HepG2 (cell line): ENCODE results near the gene KIF15. TPM values are rescaled to one million over a fixed set of nuclear protein-coding genes. Genes with fewer than 3 reads are reported as not detected.

Source experiments
- ATAC-seq: fragments of 200-7000 bp; cut with Tn5 transposase; 3 replicates; pipeline ENCODE4 v1.9.1; 2020; ENCODE audit warnings: mild to moderate bottlenecking, moderate library complexity
- BruUV-seq: library from RNA; stranded (reverse); fragments of 400-500 nt; replicated peaks from 2 replicates; lab custom pipeline; 2021; lab: Mats Ljungman, UMichigan
- CTCF ChIA-PET: fragments of 300-600 bp; formaldehyde crosslinking; extraction: SDS; loops from one replicate; lab custom pipeline; 2021; ENCODE audit warnings: low total read pairs, inconsistent platforms, low intra/inter-chr PET ratio; lab: Yijun Ruan, JAX
- POLR2A ChIA-PET: fragments of 350-600 bp; sonication (Branson Sonifier 250); formaldehyde crosslinking; loops from one replicate; lab custom pipeline; 2020; ENCODE audit warnings: antibody characterized with exemption, inconsistent platforms; lab: Yijun Ruan, JAX
- DNase-seq: peaks from one replicate; pipeline ENCODE4 v3.0.0-alpha.2; 2015; ENCODE audit warnings: low spot score
- FAIRE-seq: peaks from 3 replicates; lab custom pipeline; 2011; peaks lifted over from hg19 to GRCh38; lab: Jason Lieb, UNC
- H2AFZ ChIP-seq: one replicate; pipeline ENCODE4 v1.6.1; 2011; ENCODE audit warnings: low read length, inconsistent platforms
- H3K27ac ChIP-seq: fragments of 300-600 bp; 3 replicates; pipeline ENCODE4 v1.8.0; 2011; ENCODE audit warnings: mixed run types, mild to moderate bottlenecking, mixed read lengths, low read length, inconsistent platforms; ENCODE audit not compliant: insufficient read depth; ENCODE audit errors: extremely low read length
- H3K27me3 ChIP-seq, 2 experiments: fragments of 200-600 bp in 1 of 2; 2 replicates in 1 of 2; 3 replicates in 1 of 2; pipeline versions ENCODE4 v1.6.0 to v1.8.0; 2011; ENCODE audit warnings: low read length in 2 of 2, mild to moderate bottlenecking in 2 of 2, moderate library complexity in 2 of 2, inconsistent platforms in 1 of 2; ENCODE audit not compliant: insufficient read depth in 2 of 2, control insufficient read depth in 1 of 2
- H3K36me3 ChIP-seq, 2 experiments: fragments of 200-600 bp in 1 of 2; replicated peaks in 1 of 2; 2 replicates in 1 of 2; 3 replicates in 1 of 2; pipeline versions ENCODE4 v1.5.1 to v1.8.0; 2011; ENCODE audit warnings: low read length in 2 of 2, inconsistent platforms in 1 of 2; ENCODE audit not compliant: insufficient read depth in 2 of 2, control insufficient read depth in 1 of 2
- H3K4me1 ChIP-seq: 2 replicates; pipeline ENCODE4 v1.5.1; 2012; ENCODE audit warnings: low read length, inconsistent platforms; ENCODE audit not compliant: insufficient read depth
- H3K4me2 ChIP-seq: 2 replicates; pipeline ENCODE4 v1.6.0; 2011; ENCODE audit warnings: low read depth, low read length, inconsistent platforms
- H3K4me3 ChIP-seq, 3 experiments: fragments of 200-600 bp in 1 of 3; sonication (generic), shearing (Covaris generic) in 1 of 3; replicated peaks in 1 of 3; 2 replicates each; pipeline ENCODE4 v1.5.1; 2011 to 2016; ENCODE audit warnings: low read length in 3 of 3, inconsistent platforms in 2 of 3, low read depth in 2 of 3, mild to moderate bottlenecking in 2 of 3, control low read depth in 1 of 3, mixed read lengths in 1 of 3; ENCODE audit not compliant: insufficient read depth in 1 of 3
- H3K79me2 ChIP-seq: one replicate; pipeline ENCODE4 v1.6.1; 2011; ENCODE audit warnings: low read length, inconsistent platforms; ENCODE audit not compliant: insufficient read depth
- H3K9ac ChIP-seq: 2 replicates; pipeline ENCODE4 v1.6.0; 2011; ENCODE audit warnings: mild to moderate bottlenecking, low read depth, low read length, inconsistent platforms; ENCODE audit not compliant: insufficient read depth
- H3K9me3 ChIP-seq: 2 replicates; pipeline ENCODE4 v1.5.1; 2012; ENCODE audit warnings: mild to moderate bottlenecking, low read length
- H4K20me1 ChIP-seq: 2 replicates; pipeline ENCODE4 v1.6.0; 2011; ENCODE audit warnings: inconsistent platforms, mild to moderate bottlenecking, low read length, moderate library complexity; ENCODE audit not compliant: insufficient read depth
- ATM ChIP-seq: fragments of 450-650 bp; IDR thresholded peaks from 2 replicates; pipeline ENCODE4 v1.7.1; 2017; ENCODE audit warnings: mild to moderate bottlenecking, borderline replicate concordance
- MIER2 ChIP-seq: IDR thresholded peaks from 2 replicates; pipeline ENCODE4 v1.6.1; 2016; ENCODE audit warnings: missing biosample characterization, missing genetic modification reagents
- NCOA1 ChIP-seq: sonication (generic); formaldehyde crosslinking; IDR thresholded peaks from 2 replicates; pipeline ENCODE4 v1.9.0; 2021; ENCODE audit warnings: missing genetic modification reagents
- NKX3-1 ChIP-seq: sonication (generic); formaldehyde crosslinking; IDR thresholded peaks from 2 replicates; pipeline ENCODE4 v1.5.0; 2020; ENCODE audit warnings: missing genetic modification reagents
- SAP130 ChIP-seq: IDR thresholded peaks from 2 replicates; pipeline ENCODE4 v1.6.1; 2016; ENCODE audit warnings: low read depth
- SIN3A ChIP-seq: IDR thresholded peaks from 2 replicates; pipeline ENCODE4 v1.6.1; 2011; ENCODE audit warnings: low read depth, mild to moderate bottlenecking, control low read depth, low read length, borderline replicate concordance
- SIX1 ChIP-seq: sonication (generic); formaldehyde crosslinking; IDR thresholded peaks from 2 replicates; pipeline ENCODE4 v1.4.0; 2020; ENCODE audit warnings: missing genetic modification reagents, borderline replicate concordance
- SSRP1 ChIP-seq: IDR thresholded peaks from 2 replicates; pipeline ENCODE4 v1.6.1; 2016; ENCODE audit warnings: control low read depth
- ZNF354B ChIP-seq: sonication (generic); formaldehyde crosslinking; IDR thresholded peaks from 2 replicates; pipeline ENCODE4 v1.8.0; 2022; ENCODE audit warnings: mild to moderate bottlenecking, missing genetic modification reagents
- ZNF672 ChIP-seq: sonication (generic); formaldehyde crosslinking; IDR thresholded peaks from 2 replicates; pipeline ENCODE4 v1.8.1; 2022; ENCODE audit warnings: missing genetic modification reagents
- WGBS: methylation state at CpG from one replicate; pipeline ENCODE4 v1.1.6; 2017; ENCODE audit warnings: low lambda C conversion rate; 5-methylcytosine and 5-hydroxymethylcytosine counted together
- in situ Hi-C: cut with HindIII; loops from 2 replicates; pipeline ENCODE4 v1.10.0; 2017; ENCODE audit warnings: low pct_unique_long_range_greater_than_20kb; ENCODE audit not compliant: extremely low pct_ligation_motif_present
- intact Hi-C: fragments of 100-400 bp; cut with micrococcal nuclease; formaldehyde crosslinking; loops from one replicate; pipeline ENCODE4 v1.10.0; 2022; ENCODE audit not compliant: unreplicated experiment
- polyA plus RNA-seq, 8 experiments: library from polyadenylated mRNA; depleted of rRNA in 3 of 8; stranded (reverse) in 7 of 8; unstranded in 1 of 8; fragments of >200 nt; fragmentation: Illumina TruSeq in 4 of 8; extraction: Trizol in 4 of 8; gene quantifications; 2 replicates each; pipeline versions ENCODE4 v1.2.1 to v1.2.3, GENCODE V29; 2011 to 2016; ENCODE audit warnings: low read depth in 4 of 8, missing spikeins in 1 of 8, mixed read lengths in 1 of 8; ENCODE audit not compliant: insufficient read depth in 1 of 8
- total RNA-seq, 5 experiments: library from RNA; depleted of rRNA; stranded (reverse); fragments of >200 nt; fragmentation: Illumina TruSeq; extraction: Trizol; gene quantifications; 2 replicates each; pipeline ENCODE4 v1.2.3, GENCODE V29; 2016; ENCODE audit warnings: low read depth in 1 of 5
- TF ChIP-seq, protein P1 (sequence below): sonication (generic); formaldehyde crosslinking; IDR thresholded peaks from 2 replicates; pipeline ENCODE4 v1.4.0; 2020; ENCODE audit warnings: mild to moderate bottlenecking, low read depth, missing genetic modification reagents

The KIF15 gene
- total and polyA plus RNA-seq, 2 of the 13 experiments (the other 11 are each of a cell fraction or from before 2014, with no cell fraction given): 4.8 to 33.8 TPM

DNA sequence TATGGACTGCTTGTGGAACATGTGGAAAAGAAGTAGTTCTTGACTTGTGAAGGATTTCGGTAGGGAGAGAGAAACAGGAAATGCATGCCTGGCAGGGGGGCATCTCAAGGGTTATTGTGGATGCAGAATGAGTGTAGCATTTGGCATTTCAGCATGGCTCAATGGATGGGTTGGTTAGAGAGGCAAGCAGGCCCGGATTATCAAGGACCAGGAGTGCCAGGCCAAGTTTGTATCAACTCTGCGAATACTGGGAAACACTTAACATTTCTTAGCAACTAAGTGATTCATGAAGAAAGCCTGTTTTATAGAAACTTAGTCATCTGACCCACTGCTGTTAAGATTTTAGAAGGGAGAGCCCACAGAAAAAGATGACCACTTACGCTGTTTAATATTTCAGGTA is 33.6 kb downstream of the KIF15 start (continued):
- TF ChIP-seq SIN3A: no peak
- no peak for TF ChIP-seq ZNF672 (CRISPR knock-in tag)
- TF ChIP-seq ZNF354B (CRISPR knock-in tag): no peak

DNA sequence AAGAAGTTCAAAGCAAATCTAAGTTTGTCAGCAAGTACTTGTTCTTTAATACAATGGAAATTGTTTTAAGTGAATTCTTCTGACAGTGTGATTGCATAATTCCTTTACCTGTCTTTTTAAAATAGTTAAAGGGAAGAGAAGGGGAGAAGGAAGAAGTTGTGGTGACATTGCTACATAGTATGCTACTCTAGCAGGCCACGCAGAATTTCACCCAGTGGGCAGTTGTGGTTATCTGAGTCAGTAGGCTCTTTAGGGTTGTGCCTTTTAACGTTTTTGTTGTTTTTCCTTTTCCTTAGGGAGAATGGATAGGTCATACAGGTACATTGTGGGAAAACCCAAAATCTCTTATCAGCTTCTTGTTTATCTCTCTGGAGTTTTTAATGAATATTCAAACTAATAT is 40.4 kb downstream of the KIF15 start:
- Histone ChIP-seq H3K9ac (no peak overlapping the region), H3K36me3 (peaks cover 4 to 40% of the 10 kb centered on the region in 2 experiments), H3K79me2 (no peaks in the 10 kb centered on the region), H3K4me3 (no peak overlapping the region), H3K4me2 (no peak overlapping the region), H3K9me3 (no peaks in the 10 kb centered on the region), H2AFZ (no peak overlapping the region), H3K27me3 (no peaks in the 10 kb centered on the region), H4K20me1 (no peaks in the 10 kb centered on the region), H3K4me1 (no peaks in the 10 kb centered on the region), H3K27ac (no peak overlapping the region)
- 96% methylated on average over 2 of the region's 2 CpGs for WGBS
- no peak for FAIRE-seq
- TF ChIP-seq, protein P1, sequence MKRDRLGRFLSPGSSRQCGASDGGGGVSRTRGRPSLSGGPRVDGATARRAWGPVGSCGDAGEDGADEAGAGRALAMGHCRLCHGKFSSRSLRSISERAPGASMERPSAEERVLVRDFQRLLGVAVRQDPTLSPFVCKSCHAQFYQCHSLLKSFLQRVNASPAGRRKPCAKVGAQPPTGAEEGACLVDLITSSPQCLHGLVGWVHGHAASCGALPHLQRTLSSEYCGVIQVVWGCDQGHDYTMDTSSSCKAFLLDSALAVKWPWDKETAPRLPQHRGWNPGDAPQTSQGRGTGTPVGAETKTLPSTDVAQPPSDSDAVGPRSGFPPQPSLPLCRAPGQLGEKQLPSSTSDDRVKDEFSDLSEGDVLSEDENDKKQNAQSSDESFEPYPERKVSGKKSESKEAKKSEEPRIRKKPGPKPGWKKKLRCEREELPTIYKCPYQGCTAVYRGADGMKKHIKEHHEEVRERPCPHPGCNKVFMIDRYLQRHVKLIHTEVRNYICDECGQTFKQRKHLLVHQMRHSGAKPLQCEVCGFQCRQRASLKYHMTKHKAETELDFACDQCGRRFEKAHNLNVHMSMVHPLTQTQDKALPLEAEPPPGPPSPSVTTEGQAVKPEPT (CRISPR knock-in tag): no peak
- TF ChIP-seq NCOA1 (no peak), SSRP1 (CRISPR knock-in tag) (no peak), SIX1 (CRISPR knock-in tag) (no peak), NKX3-1 (no peak), MIER2 (CRISPR knock-in tag) (no peak), ATM (no peak), SAP130 (CRISPR knock-in tag) (no peak)
- ATAC-seq: no peak
- ChIA-PET POLR2A (no interaction called here), CTCF (no interaction called here)
- no TSS peak for BruUV-seq
- DNase-seq: no peak
- in situ Hi-C loops: no loop called here
- intact Hi-C loops: no loop called here
